ENCODE results near the gene MITD1. TPM values are rescaled to one million over a fixed set of nuclear protein-coding genes. Genes with fewer than 3 reads are reported as not detected.

Gene MITD1
- 29.9 and 31.6 TPM in 2 replicates for total RNA-seq

GRCh38 chr2:99180755-99181623, at the start of gene MITD1, which contains the start of gene MRPL30:
Gene MITD1, minus strand, starts transcription at chr2:99181058. Its CDS starts 77 bp downstream, at chr2:99180981.
Gene MRPL30, plus strand, starts transcription at chr2:99181184. Its CDS starts 5,020 bp downstream, at chr2:99186204.

GRCh38 chr2:99154643-99155536, 26.0 kb downstream of the MITD1 start, which contains the start of the genes LIPT1 and TSGA10:
Gene LIPT1, plus strand, starts transcription at chr2:99154967. Its CDS starts 6,991 bp downstream, at chr2:99161958.
Gene TSGA10, minus strand, starts transcription at chr2:99154942. Its CDS starts 45,503 bp downstream, at chr2:99109439.

GRCh38 chr2:99141110-99142108, 39.4 kb downstream of the MITD1 start, which contains the start of gene C2orf15:
Gene C2orf15, plus strand, starts transcription at chr2:99141707. Its CDS starts 8,852 bp downstream, at chr2:99150559.

Other genes with a start within 250 kb of the MITD1 start
- gene CRACDL, start 244.8 kb downstream of the MITD1 start, total RNA-seq, result 7.0 and 8.7 TPM in 2 replicates
- gene C2orf15, start 39.4 kb downstream of the MITD1 start, total RNA-seq, result 0.18 and 0.19 TPM in 2 replicates
- 0.63 and 1.0 TPM in 2 replicates for gene TSGA10, start 26.1 kb downstream of the MITD1 start, total RNA-seq
- gene LIPT1, start 26.1 kb downstream of the MITD1 start, total RNA-seq, result 3.4 and 4.4 TPM in 2 replicates
- gene MRPL30, start 126 bp upstream of the MITD1 start, total RNA-seq, result 35.5 and 36.4 TPM in 2 replicates
- not detected in 2 replicates for gene LYG2, start 74.6 kb upstream of the MITD1 start, total RNA-seq
- gene LYG1, start 120.1 kb upstream of the MITD1 start, total RNA-seq, result 0.27 and 0.28 TPM in 2 replicates
- 61.7 and 66.2 TPM in 2 replicates for gene TXNDC9, start 155.3 kb upstream of the MITD1 start, total RNA-seq
- 33.6 and 46.1 TPM in 2 replicates for gene EIF5B, start 156.3 kb upstream of the MITD1 start, total RNA-seq